Stimulated activated CD4-positive, alpha-beta T cell treated with anti-CD3 and anti-CD28 coated beads, TNF-alpha, amount 100 ng/mL, for 4 hours (primary cell): ENCODE results near the gene PFKL.

Experiments used
- DNase-seq, 3 experiments: peaks; one replicate each; pipeline ENCODE4 v3.0.0-alpha.2; 2020; ENCODE audit warnings: low read depth in 3 of 3

PFKL gene

DNA sequence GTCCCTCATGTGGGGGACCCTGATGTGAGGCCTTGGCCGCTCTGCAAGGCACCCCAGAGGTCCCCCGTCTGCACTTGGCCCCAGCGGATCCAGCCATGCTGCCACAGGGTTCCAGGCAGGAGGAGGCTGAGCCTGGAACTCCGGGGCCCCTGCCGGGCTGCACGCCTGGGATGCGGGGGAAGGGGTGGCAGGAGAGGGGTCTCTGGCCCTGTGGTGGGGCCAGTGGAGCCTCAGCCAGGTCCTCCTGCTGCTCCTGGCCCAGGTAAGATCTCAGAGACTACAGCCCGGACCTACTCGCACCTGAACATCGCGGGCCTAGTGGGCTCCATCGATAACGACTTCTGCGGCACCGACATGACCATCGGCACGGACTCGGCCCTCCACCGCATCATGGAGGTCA, 12.9 kb downstream of the PFKL start:
- no peak for DNase-seq

DNA sequence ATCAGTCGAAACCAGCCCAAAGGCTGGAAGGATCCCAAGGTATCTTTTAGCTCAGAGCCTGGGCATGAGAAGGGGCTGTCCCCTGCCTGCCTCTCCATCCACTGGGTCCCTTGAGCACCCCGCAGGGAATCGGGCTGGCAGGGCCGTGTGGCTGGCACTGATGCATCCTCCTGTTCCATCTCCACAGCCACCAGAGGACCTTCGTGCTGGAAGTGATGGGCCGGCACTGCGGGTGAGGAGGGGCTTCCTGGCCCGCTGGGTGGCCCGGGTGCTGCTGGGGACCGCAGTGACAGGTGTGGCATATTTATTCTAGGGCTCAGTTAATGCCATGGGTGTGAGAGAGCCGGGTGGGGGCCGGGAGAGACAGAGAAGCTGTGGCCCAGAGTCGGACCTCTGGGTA, 13.6 kb downstream of the PFKL start:
- DNase-seq, result no peak

DNA sequence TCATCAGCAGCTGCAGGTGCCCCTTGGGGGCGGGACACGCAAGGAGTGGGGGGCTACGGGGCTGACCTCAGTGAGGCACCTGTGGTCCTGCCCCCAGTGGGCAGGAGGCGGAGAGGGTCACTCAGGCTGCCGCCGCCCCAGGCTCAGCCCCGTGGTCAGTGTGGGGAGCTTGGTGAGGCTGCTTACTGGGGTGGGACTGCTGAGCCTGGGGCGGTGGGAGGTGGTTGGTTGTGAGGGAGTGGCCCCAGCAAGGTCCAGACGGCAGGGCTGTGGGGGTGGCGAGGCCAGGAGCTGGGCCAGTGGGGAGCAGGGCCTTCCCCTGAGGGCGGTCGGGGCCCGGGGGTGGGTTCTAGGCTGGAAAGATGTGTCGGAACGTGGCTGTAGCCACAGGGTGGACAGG, 14.3 kb downstream of the PFKL start:
- no peak for DNase-seq

DNA sequence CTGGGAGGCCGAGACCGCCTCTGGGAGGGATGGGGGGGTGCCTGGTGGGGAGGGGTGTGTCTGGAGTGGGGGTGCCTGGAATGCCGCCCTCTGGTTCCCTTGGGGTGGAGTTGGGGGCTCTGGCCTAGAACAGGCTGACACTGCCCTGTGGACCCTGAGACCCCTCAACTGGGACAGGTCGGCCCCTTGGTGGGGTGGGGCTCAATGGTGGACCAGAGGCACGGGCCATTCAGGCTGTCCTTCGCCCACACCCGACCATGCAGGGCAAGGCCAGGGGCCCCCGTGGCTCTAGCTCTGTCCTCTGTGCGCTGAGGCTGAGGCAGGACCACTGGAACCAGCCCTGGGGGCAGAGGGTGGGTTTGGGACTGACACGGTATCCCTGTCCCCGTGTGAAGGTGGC, 14.7 kb downstream of the PFKL start:
- DNase-seq, result no peak

DNA sequence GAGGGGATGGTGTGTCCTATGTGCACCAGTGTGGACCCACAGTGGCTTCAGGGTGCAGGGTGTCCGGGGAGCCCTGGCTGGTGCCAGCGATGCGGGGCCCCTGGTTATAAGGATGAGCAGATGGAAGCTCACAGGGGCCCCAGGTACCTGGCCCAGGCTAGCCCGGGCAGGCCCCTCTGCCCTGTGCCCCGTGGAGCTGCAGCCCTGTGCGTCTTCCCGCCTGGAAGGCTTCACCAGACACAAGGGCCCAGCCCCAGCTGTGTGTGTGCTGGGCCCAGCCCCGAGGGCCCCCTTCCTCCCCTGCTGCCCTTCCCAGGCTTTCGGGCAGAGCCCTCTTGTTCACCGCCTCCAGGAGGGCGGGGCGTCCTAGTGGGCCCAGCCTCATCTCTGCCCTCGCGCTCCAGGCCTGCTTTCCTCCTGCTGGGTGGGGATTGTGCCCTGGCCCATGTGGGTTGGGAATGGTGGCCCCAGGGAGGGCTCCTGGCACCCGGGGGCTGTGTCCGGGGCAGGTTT, 15.9 kb downstream of the PFKL start:
- no peak for DNase-seq

DNA sequence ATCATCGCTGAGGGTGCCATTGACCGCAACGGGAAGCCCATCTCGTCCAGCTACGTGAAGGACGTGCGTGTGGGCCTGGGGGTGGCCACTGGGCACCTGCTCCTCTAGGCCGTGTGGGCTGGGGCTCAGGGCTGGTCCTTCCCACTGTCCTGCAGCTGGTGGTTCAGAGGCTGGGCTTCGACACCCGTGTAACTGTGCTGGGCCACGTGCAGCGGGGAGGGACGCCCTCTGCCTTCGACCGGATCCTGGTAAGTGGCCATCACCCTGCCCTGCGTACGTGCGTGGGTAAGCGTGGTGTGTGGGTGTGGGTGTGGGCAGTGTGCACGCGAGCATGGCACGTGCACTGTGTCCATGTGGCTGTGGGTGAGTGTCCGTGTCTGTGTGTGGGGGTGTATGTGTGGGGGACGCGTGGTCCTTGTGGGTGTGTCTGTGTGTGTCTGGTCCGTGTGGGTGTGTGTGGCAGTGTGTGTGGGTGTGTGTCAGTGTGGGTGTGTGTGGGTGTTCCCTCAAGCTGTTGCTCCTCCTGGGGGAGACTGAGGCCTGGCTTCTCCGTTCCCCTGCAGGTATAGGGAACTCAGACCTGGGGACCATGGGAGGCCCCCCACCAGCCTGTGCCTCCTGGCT, 16.5 kb downstream of the PFKL start:
- DNase-seq, result no peak

DNA sequence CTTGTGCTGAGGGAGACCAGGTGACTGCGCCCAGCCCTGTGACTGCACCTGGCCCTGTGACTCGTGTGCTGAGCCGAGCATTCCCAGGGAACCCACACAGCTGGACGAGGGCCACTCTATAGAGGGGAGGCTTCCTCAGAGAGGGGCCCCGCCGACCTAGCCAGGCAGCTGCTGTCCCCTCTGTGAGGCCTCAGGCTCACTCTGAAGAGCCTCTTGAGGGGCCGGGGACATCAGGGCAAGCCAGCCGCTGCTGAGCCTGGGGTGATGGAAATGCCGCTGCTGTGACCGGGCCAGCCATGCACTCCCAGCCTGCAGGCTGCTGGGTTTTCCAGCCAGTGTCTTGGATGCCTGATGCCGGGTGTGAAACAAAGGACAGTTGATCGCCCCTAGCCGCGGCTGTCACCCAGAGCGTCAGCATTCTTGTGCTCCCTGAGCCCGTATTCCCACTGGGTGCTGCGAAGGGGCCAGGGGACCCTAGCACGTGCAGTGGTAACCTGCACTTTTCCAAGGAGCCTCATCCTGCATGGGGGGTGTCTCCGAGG, 17.5 kb downstream of the PFKL start:
- DNase-seq, result no peak

DNA sequence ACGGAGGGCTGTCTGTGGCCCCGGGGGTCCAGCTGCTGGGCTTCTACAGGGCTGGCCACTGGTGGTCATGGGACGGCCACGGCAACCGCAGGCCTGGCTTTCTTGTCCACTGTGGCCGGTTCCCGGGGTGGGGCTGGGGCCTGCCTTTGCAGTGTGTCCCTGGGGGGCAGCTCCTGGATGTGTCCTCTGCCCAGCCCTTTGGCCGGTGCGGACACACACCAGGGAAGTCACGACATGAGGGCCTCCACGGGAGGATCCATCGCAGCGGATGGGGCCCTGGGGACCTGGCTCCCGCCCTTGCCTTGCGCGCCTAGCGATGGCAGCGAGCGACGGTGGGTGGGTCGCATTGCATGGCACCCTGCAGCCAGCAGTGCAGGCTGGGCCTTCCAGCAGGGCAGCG, 18.0 kb downstream of the PFKL start:
- DNase-seq, result no peak

DNA sequence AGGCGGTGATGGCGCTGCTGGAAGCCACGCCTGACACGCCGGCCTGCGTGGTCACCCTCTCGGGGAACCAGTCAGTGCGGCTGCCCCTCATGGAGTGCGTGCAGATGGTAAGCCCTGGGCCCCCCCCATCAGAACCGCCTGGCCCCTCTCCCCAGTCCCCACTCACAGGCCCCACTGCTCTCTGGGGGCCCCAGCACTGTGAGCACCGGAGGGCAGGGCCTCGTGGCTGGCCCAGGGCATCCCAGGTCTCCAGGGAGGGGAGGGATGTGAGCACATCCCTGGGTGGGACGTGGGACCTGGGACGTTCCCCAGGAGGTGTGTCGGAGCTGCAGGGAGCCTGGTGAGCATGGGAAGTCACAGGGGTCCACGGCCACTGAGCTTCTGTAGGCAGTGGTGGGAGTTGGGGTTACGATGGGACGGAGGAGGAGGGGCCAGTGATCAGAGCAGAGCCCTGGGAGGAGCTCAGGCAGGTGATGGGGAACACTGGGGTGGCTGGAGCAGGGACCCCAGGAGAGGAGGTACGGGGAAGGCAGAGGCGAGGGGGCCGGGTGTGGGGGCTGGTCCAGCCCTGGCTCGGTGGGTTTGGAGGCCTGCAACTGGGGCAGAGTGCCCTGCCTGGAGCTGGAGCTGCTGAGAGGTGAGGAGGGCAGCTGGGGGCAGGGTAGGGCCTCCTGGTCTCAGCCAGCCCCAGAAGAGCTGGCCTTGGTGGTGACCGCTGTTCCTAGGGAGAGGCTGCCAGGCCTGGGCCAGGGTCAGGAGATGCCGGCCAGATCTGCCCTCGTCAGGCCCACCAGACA, 18.8 kb downstream of the PFKL start:
- DNase-seq, result no peak

DNA sequence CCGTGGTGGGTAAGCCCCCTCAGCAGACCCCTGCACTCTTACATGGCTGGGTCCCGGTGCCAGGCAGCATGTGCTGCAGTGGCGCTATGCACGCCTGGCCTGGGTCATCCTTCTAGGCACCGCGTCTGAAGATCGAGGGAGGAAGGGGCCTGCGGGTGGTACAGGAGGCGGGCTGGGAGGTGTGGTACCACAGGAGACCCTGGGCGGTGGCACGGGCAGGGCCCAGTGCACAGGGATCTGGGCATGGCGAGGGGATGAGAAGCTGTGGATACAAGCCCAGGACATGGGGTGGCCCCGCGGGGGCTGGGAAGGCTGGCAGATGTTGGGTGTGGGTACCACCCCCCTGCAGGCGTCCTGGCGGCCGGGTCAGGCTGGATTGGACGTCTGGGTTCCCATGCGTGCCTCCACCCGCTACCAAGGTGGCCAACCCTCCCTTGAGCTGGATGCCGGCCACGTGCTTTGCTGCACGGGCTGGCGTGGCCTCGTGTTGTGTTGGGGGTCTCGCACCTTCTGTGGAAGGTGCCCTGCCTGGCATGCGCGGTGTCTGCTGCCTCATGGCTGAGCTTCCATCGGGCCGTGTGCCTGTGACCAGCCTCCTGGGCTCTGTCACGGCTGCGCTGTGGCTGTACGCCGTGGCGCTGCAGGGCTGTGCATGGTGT, 19.7 kb downstream of the PFKL start:
- no peak for DNase-seq

DNA sequence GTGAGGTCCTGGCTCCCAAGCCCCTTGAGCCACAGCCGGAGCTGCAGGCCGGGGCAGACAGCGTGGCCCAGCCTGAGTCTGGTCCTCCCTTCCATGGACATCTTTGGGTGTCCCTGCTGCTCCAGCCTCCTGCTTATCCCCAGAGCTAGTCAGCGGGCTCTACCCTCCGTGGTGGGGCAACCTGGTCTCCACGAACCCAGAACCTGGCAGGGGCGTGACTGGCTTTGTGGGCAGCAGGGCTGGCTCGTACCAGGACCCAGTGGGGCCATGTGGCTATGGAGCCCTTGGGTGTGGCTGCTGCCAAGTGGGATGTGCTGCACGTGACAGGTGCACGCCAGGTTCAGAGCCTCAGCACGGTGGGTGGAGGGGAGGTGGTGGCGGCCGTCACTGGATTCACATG, 21.0 kb downstream of the PFKL start:
- DNase-seq, result no peak

DNA sequence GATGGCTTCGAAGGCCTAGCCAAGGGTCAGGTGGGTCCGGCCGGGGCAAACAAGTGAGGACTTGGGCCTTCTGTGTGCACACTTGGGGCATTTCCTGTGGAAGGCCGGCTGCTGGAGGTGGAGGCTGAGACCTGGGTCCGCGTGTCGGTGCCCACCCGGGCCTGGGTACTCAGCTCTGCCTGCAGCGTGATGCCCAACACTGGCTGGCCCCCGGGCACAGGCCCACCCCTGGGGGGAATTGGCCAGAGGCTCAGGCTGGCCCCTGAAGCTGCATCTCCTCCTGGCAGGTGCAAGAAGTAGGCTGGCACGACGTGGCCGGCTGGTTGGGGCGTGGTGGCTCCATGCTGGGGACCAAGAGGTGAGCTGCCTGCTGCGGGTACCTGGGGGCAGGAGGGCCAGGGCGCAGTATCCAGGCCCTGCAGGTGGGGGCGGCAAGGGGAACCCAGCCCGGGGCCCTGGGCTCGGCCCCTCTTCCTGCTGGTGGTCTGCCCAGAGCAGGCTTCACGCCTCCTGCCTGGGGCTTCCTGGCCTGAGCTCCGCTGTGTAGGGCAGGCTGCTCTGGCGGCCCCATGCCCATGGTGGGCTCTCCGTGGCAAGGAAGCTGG, 22.1 kb downstream of the PFKL start:
- no peak for DNase-seq

DNA sequence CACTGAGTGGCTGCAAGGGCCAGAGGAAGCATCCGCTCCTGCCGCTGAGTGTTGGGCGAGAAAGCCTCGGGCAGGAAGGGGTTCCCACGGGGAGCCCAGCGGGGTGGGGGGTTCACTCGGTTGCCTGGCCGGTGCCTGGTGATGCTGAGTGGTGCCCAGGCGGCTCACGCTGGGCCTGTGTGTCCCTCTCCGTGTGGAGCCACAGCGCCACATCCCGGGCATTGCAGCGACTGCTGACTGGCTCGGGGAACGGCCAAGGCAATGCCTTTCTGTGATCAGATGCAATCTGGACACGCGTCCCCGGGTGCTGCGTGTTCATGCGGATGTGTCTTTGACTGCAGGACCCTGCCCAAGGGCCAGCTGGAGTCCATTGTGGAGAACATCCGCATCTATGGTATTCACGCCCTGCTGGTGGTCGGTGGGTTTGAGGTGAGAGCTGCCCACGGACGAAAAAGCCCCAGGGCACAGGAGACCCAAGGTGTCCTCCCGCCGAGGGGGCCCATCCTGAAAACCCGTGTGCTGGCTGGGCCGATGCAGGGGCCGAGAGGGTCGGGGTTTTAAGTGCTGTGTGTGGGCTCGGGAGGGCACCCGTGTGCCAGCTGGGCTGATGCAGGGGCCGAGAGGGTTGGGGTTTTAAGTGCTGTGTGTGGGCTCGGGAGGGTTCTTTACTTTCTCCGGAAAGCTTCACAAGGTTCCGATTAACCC, 22.9 kb downstream of the PFKL start:
- DNase-seq, result no peak

DNA sequence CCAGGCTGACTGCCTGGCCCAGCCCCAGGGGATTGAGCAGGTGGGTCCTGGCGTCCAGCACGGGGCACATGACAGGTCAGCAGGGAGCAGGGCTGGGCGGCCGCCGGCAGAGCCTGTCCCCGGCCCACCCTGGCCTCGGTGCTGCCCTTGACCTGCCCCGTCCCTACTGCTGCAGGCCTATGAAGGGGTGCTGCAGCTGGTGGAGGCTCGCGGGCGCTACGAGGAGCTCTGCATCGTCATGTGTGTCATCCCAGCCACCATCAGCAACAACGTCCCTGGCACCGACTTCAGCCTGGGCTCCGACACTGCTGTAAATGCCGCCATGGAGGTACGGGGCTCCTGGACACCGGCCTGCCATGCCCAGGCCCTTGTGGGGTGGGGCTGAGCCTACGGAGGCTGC, 23.7 kb downstream of the PFKL start:
- no peak for DNase-seq

DNA sequence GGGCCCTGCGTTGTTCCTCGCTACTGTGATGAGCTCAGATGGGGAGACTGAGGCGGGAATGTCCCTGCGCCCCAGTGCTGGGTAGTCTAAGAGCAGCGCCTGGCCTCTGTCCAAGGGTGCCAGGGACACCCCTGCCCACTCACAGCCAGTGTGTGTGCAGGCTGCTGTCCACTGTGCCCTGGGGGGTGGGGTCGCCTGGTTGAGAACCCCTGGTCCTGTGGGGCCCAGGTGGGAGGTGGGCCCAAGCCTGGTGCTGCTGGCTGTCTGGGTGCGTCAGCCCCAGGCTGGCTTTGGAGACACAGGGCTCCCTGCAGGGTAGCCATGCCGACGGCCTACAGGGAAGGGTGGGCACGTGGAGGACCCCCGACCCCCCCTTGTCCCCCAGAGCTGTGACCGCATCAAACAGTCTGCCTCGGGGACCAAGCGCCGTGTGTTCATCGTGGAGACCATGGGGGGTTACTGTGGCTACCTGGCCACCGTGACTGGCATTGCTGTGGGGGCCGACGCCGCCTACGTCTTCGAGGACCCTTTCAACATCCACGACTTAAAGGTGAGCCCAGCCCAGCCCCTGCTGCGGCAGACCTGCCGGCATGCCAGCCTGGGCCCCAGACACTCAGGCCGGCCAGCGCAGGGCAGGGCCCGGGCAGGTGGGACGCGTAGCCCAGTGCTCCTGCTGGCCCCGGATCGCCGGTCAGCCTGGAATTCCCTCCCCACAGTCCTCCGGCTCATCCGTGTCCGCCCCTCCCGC, 24.4 kb downstream of the PFKL start:
- no peak for DNase-seq

DNA sequence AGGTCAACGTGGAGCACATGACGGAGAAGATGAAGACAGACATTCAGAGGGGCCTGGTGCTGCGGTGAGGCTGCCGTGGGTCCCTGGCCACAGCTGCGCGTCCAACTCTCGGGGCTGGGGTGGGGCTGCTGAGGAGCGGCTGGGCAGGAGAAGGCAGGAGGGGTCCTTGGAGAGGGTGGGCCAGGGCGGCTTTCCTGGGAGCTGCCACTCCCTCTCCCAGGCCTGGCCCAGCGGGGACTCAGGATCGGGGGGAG, 24.9 kb downstream of the PFKL start:
- no peak for DNase-seq

DNA sequence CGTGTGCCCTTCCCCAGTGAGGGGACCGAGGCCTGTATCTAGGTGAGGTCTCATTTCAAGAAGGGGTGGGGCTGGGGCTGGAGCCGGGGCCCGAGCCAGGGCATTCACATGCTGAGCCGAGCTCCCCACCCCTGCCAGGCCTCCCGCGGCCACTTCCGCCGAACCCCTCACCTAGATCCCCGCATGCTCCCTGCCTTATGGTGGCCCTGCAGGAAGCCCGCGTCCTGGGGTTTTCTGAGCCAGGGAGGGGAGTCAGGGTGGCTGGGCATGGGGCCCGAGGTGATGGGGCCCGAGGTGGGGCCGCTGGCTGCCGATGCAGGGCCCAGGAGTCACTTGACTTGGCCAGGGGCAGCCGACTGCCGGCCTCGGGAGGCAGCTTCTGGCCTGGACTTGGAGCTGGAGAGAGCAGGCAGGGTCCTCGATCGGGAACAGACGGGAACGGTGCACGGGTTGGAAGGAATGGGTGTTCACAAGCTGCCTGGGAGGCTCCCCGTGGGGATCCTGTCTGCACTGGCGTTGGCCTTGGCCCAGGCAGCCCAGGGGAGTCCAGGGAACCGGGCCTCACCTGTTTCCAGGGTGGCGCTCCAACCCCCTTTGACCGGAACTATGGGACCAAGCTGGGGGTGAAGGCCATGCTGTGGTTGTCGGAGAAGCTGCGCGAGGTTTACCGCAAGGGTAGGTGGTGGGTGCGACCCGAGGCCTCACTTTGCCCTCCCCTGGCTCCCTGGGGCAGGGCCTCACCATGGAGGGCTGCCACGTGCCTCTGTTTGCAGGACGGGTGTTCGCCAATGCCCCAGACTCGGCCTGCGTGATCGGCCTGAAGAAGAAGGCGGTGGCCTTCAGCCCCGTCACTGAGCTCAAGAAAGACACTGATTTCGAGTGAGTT, 25.8 kb downstream of the PFKL start:
- DNase-seq, result no peak

DNA sequence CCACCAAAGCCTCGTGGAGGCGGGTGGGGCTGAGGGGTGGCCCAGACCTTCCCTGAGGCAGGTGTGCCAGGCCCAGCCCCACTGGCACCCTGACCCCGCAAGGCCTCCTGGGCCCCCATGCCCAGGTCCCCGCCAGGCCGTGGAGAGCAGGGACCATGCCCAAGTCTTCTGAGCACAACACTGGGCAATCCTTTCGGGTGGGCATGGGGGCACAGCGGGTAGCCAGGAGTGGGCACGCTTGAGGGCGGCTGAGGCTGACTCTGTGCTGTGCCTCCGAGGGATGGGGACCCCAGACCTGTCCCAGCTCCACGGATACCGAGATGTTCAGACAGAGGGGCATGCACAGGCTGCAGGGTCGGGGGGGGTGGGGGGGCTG, 26.4 kb downstream of the PFKL start:
- no peak for DNase-seq

DNA sequence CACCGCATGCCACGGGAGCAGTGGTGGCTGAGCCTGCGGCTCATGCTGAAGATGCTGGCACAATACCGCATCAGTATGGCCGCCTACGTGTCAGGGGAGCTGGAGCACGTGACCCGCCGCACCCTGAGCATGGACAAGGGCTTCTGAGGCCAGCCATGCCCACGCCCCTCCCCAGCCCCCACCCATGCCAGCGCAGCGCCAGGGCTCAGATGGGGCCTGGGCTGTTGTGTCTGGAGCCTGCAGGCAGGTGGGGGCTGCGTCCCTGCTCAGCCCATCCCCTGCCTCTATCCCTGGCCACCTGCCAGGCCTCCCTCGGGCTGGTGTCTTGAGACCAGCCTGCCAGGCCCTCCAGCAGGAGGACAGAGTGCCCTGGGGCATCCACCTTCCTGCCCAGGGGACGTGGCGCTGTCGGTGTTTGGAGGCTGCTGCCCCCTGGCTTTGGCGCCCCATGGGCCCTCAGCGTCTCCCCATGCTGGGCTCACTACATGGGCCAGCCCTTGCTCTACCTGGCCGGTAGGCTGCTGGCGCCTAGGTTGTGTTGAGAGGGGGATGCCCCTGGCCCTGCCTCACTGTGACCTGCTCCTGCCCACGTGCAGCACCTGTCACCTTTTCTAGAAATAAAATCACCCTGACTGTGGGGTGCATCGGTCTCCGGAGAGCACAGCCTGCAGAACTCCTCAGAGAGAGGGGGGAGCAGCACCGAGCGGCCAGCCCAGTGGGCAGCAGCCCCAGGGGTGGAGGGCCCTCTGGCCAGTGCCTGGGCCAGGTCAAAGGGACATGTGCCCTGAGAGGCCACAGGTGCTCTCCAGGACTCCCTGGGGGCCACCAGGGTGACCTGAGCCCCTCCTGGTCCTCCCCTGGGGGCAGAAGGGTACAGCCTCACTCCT, 27.1 kb downstream of the PFKL start:
- no peak for DNase-seq
